H9 (cell line): Measurements from ENCODE around the gene TRPC6. TPM values are rescaled to one million over a fixed set of nuclear protein-coding genes. Genes with fewer than 3 reads are reported as not detected.

Experiments used
- DNase-seq: peaks from one replicate; pipeline ENCODE4 v3.0.0-alpha.2; 2017
- H2AFZ ChIP-seq: one replicate; pipeline ENCODE4 v1.6.1; 2013; ENCODE audit warnings: mild to moderate bottlenecking, low read length, control low read depth, moderate library complexity
- H2AK5ac ChIP-seq: 2 replicates; pipeline ENCODE4 v1.6.1; 2013; ENCODE audit warnings: low read length, control low read depth, mixed read lengths; ENCODE audit not compliant: insufficient read length
- H2BK120ac ChIP-seq: one replicate; pipeline ENCODE4 v1.6.1; 2013; ENCODE audit warnings: low read depth, mild to moderate bottlenecking, low read length, control low read depth, inconsistent platforms; ENCODE audit not compliant: poor library complexity, severe bottlenecking
- H2BK12ac ChIP-seq: 2 replicates; pipeline ENCODE4 v1.6.1; 2013; ENCODE audit warnings: low read length, control low read depth, mixed read lengths, low read depth; ENCODE audit not compliant: insufficient read length
- H2BK15ac ChIP-seq: 2 replicates; pipeline ENCODE4 v1.6.1; 2013; ENCODE audit warnings: low read depth, low read length, control low read depth
- H2BK20ac ChIP-seq: one replicate; pipeline ENCODE4 v1.6.1; 2013; ENCODE audit warnings: low read depth, mild to moderate bottlenecking, low read length, control low read depth, inconsistent platforms; ENCODE audit not compliant: poor library complexity, severe bottlenecking
- H2BK5ac ChIP-seq: 2 replicates; pipeline ENCODE4 v1.6.1; 2013; ENCODE audit warnings: low read length, control low read depth, mixed read lengths; ENCODE audit not compliant: insufficient read length
- H3K14ac ChIP-seq: 2 replicates; pipeline ENCODE4 v1.6.1; 2013; ENCODE audit warnings: low read length, control low read depth; ENCODE audit not compliant: insufficient read depth
- H3K18ac ChIP-seq: 2 replicates; pipeline ENCODE4 v1.6.1; 2013; ENCODE audit warnings: low read depth, mild to moderate bottlenecking, mixed read lengths, low read length, control low read depth; ENCODE audit not compliant: insufficient read length
- H3K23ac ChIP-seq: 2 replicates; pipeline ENCODE4 v1.6.1; 2013; ENCODE audit warnings: low read length, control low read depth, mixed read lengths, low read depth; ENCODE audit not compliant: insufficient read length
- H3K23me2 ChIP-seq: 2 replicates; pipeline ENCODE4 v1.6.1; 2013; ENCODE audit warnings: low read depth, mild to moderate bottlenecking, mixed read lengths, low read length, control low read depth; ENCODE audit not compliant: insufficient read length, poor library complexity, severe bottlenecking
- H3K27ac ChIP-seq: 2 replicates; pipeline ENCODE4 v1.5.1; 2013; ENCODE audit warnings: low read length, control low read depth, mixed read lengths, low read depth; ENCODE audit not compliant: insufficient read length
- H3K27me3 ChIP-seq: 2 replicates; pipeline ENCODE4 v1.6.1; 2013; ENCODE audit warnings: low read length, control low read depth, inconsistent platforms; ENCODE audit not compliant: insufficient read depth
- H3K4ac ChIP-seq: 2 replicates; pipeline ENCODE4 v1.6.1; 2013; ENCODE audit warnings: low read depth, mild to moderate bottlenecking, control low read depth, inconsistent platforms, low read length, moderate library complexity
- H3K4me1 ChIP-seq: 2 replicates; pipeline ENCODE4 v1.6.1; 2013; ENCODE audit warnings: low read length, control low read depth, inconsistent platforms; ENCODE audit not compliant: insufficient read depth
- H3K4me2 ChIP-seq: 2 replicates; pipeline ENCODE4 v1.6.1; 2013; ENCODE audit warnings: low read length, control low read depth, mixed read lengths; ENCODE audit not compliant: insufficient read length, insufficient read depth
- H3K56ac ChIP-seq: 2 replicates; pipeline ENCODE4 v1.6.1; 2013; ENCODE audit warnings: low read depth, mild to moderate bottlenecking, mixed read lengths, low read length, control low read depth; ENCODE audit not compliant: insufficient read length
- H3K79me1 ChIP-seq: 2 replicates; pipeline ENCODE4 v1.6.1; 2013; ENCODE audit warnings: low read depth, mild to moderate bottlenecking, moderate library complexity, low read length, control low read depth, inconsistent platforms; ENCODE audit not compliant: insufficient read depth, poor library complexity, severe bottlenecking
- H3K79me2 ChIP-seq: 2 replicates; pipeline ENCODE4 v1.6.1; 2013; ENCODE audit warnings: low read length, control low read depth, inconsistent platforms; ENCODE audit not compliant: insufficient read depth
- H3K9ac ChIP-seq: 2 replicates; pipeline ENCODE4 v1.6.1; 2013; ENCODE audit warnings: low read length, control low read depth, mixed read lengths; ENCODE audit not compliant: insufficient read length; ENCODE audit errors: extremely low read depth
- H3K9me3 ChIP-seq: one replicate; pipeline ENCODE4 v1.6.1; 2013; ENCODE audit warnings: low read depth, low read length, inconsistent platforms; ENCODE audit not compliant: control insufficient read depth
- H3T11ph ChIP-seq: one replicate; pipeline ENCODE4 v1.6.1; 2013; ENCODE audit warnings: mild to moderate bottlenecking, low read length, control low read depth, inconsistent platforms
- H4K20me1 ChIP-seq: one replicate; pipeline ENCODE4 v1.6.1; 2013; ENCODE audit not compliant: control insufficient read depth, insufficient read length, insufficient read depth
- H4K5ac ChIP-seq: 2 replicates; pipeline ENCODE4 v1.6.1; 2013; ENCODE audit warnings: low read depth, mild to moderate bottlenecking, mixed read lengths, low read length, control low read depth; ENCODE audit not compliant: insufficient read length
- H4K8ac ChIP-seq: replicated peaks from 2 replicates; pipeline ENCODE4 v1.6.1; 2013; ENCODE audit warnings: low read length, control low read depth, mixed read lengths, low read depth; ENCODE audit not compliant: insufficient read length
- H4K91ac ChIP-seq: 2 replicates; pipeline ENCODE4 v1.6.1; 2013; ENCODE audit warnings: low read depth, mild to moderate bottlenecking, moderate library complexity, mixed read lengths, low read length, control low read depth; ENCODE audit not compliant: insufficient read length
- H3K27ac Mint-ChIP-seq, 3 experiments: 2 replicates in 2 of 3; 3 replicates in 1 of 3; pipeline ENCODE4 v1.8.0; 2020 to 2021; ENCODE audit warnings: mixed read lengths in 3 of 3, mild to moderate bottlenecking in 1 of 3, moderate library complexity in 1 of 3
- H3K27me3 Mint-ChIP-seq: 2 replicates; pipeline ENCODE4 v1.8.0; 2021; ENCODE audit warnings: low read depth, mild to moderate bottlenecking, moderate library complexity, mixed read lengths
- H3K36me3 Mint-ChIP-seq, 3 experiments: 2 replicates in 2 of 3; 3 replicates in 1 of 3; pipeline ENCODE4 v1.8.0; 2020 to 2021; ENCODE audit warnings: low read depth in 3 of 3, mixed read lengths in 3 of 3; ENCODE audit not compliant: insufficient read depth in 1 of 3
- H3K4me1 Mint-ChIP-seq, 2 experiments: 2 replicates each; pipeline ENCODE4 v1.8.0; 2020; ENCODE audit warnings: mixed read lengths in 2 of 2
- H3K4me3 Mint-ChIP-seq, 2 experiments: 2 replicates in 1 of 2; 3 replicates in 1 of 2; pipeline ENCODE4 v1.8.0; 2020 to 2021; ENCODE audit warnings: mild to moderate bottlenecking in 2 of 2, mixed read lengths in 2 of 2, moderate library complexity in 1 of 2
- H3K9me3 Mint-ChIP-seq, 2 experiments: 2 replicates in 1 of 2; 3 replicates in 1 of 2; pipeline ENCODE4 v1.8.0; 2020; ENCODE audit warnings: mild to moderate bottlenecking in 2 of 2, mixed read lengths in 2 of 2, moderate library complexity in 1 of 2
- CTCF ChIP-seq: fragments of 200-600 bp; sonication (generic); conservative IDR thresholded peaks from 3 replicates; pipeline ENCODE4 v1.8.0; 2021; ENCODE audit warnings: antibody characterized with exemption, mild to moderate bottlenecking
- WGBS: extraction: QIAGEN DNeasy Blood & Tissue Kit; methylation state at CpG from one replicate; pipeline ENCODE4 v1.1.7; 2013; ENCODE audit warnings: missing lambda C conversion rate, low lambda C conversion rate, mixed read lengths; ENCODE audit not compliant: insufficient read length; ENCODE audit errors: extremely low coverage; 5-methylcytosine and 5-hydroxymethylcytosine counted together
- total RNA-seq: library from RNA; stranded (reverse); gene quantifications from 2 replicates; pipeline ENCODE4 v1.2.1, GENCODE V29; 2021

The TRPC6 gene
- total RNA-seq, 1 experiment from 2014 or later = 14.4 TPM

- peaks cover 8 to 10% of the 10 kb centered on the region in 2 experiments; a peak in 3 of 4 replicates for H3K4me1 Mint-ChIP-seq
- no peak overlapping the region for H3K4me2 ChIP-seq
- no peak overlapping the region for H3K23ac ChIP-seq
- H3K79me2 ChIP-seq = no peaks in the 10 kb centered on the region
- no peak overlapping the region for H4K91ac ChIP-seq
- H4K20me1 ChIP-seq = no peaks in the 10 kb centered on the region
- no peaks in the 10 kb centered on the region for H3K27me3 Mint-ChIP-seq
- H4K8ac ChIP-seq = no peak overlapping the region
- H3K79me1 ChIP-seq = no peaks in the 10 kb centered on the region
- no peak overlapping the region for H2AK5ac ChIP-seq
- H3K9me3 Mint-ChIP-seq = no peaks in the 10 kb centered on the region
- no peaks in the 10 kb centered on the region for H3K9me3 ChIP-seq
- TF ChIP-seq CTCF = no peak
- H3K27ac Mint-ChIP-seq = no peak overlapping the region
- no peaks in the 10 kb centered on the region for H3K36me3 Mint-ChIP-seq
- no peak overlapping the region for H4K5ac ChIP-seq
- no CpG with 5 or more reads among the region's 2 CpGs for WGBS
- no peak overlapping the region for H2BK5ac ChIP-seq
- H3K23me2 ChIP-seq = no peaks in the 10 kb centered on the region
- no peak overlapping the region for H2BK15ac ChIP-seq
- no peak overlapping the region for H3K56ac ChIP-seq
- no peak overlapping the region for H3K4me3 Mint-ChIP-seq
- 0 out of 2 replicates have a peak, but pooled peaks cover 2% of the 10 kb centered on the region for H3K4me1 ChIP-seq
- no peak overlapping the region for H2BK12ac ChIP-seq
- no peak overlapping the region for H3T11ph ChIP-seq
- no peak overlapping the region for H3K14ac ChIP-seq
- DNase-seq = no peak
- H3K27me3 ChIP-seq = no peaks in the 10 kb centered on the region
- no peak overlapping the region for H3K9ac ChIP-seq
- no peak overlapping the region for H2BK20ac ChIP-seq
- H3K18ac ChIP-seq = no peak overlapping the region
- no peak overlapping the region for H2BK120ac ChIP-seq
- H3K4ac ChIP-seq = no peak overlapping the region
- H3K27ac ChIP-seq = no peak overlapping the region
- H2AFZ ChIP-seq = no peak overlapping the region
Measured at GRCh38 chr11:101618709-101619108, 34.9 kb upstream of the TRPC6 start.
